ENCODE data around the gene ADGRD2.

Gene ADGRD2

GRCh38 chr9:124495126-124496074, 45.1 kb downstream of the ADGRD2 start:
- in situ Hi-C loops (cut with HindIII; ENCODE audit: low sequenced_read_pairs) = no loop called here

DNA sequence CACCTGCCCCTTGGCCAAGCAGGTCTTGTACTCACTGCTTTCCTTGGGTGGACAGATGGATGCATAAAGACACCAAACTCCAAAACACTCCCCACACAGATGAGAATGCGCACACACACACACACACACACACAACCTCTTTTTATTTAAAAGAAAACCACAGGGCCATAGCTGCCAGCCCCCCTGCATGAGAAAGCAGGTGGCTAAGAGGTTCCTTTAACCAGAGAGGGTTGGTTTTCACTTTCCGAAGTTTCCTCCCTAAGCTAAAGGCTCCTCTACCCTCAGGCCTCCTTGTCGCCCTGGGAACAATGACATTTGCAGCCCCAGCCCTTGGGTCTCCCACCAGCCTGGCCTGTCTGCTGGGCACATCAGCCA, 45.8 kb downstream of the ADGRD2 start:
- in situ Hi-C loops (cut with HindIII; ENCODE audit: low sequenced_read_pairs) = no loop called here

GRCh38 chr9:124496463-124496862, 46.2 kb downstream of the ADGRD2 start:
- in situ Hi-C loops (cut with HindIII; ENCODE audit: low sequenced_read_pairs) = no loop called here

DNA sequence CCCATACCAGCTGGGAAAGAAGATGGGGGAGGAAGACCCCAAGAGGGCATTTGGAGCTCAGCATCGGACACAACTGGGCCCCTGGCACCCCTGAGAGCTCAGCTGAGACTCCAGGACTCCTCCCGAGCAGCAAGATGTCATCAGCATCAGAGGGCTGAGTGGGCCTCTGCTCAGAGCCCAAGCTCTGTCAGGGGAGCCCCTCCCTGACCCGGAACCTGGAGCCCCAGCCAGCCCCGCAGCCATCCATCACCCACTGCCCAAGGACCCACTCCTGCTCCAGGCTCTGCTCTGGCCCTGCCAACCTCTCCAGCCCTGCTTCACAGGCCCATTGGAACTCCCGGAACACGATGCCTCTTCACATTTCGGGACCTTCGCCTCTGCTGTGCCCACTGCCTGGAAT, 47.2 kb downstream of the ADGRD2 start:
- in situ Hi-C loops (cut with HindIII; ENCODE audit: low sequenced_read_pairs) = no loop called here

GRCh38 chr9:124498040-124498439, 47.8 kb downstream of the ADGRD2 start:
- in situ Hi-C loops (cut with HindIII; ENCODE audit: low sequenced_read_pairs) = no loop called here

DNA sequence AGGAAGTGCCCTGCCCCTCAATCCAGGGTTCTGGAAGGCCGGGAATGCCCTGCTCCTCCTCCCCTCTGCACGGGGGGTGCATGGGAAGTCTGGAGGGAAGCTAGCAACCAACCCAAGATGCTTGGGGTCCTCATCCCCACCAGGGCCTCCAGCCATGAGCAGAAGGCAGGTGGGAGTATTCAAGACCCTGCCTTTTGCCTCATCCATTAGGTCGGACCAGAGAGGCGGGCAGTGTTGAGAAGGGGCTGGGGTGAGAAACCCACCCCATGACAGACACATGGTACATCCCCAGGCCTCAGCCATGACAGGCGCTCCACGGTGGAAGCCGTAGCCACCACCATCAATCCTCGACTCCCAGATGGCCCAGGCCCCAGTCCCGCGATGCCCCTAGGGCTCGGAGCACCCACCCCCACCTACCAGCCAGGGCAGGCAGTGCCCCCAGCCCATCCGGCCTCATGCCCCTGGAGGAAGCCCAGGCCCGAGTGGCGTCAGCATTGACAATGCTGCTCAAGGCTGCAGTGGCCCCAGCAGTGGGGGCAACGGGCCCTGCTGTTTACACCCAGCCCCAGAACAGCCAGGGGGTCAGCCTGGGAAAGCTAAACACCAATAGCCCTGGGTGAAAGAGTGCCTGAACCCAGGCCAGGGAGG, 48.4 kb downstream of the ADGRD2 start:
- in situ Hi-C loops (cut with HindIII; ENCODE audit: low sequenced_read_pairs) = no loop called here

- in situ Hi-C loops (cut with HindIII; ENCODE audit: low sequenced_read_pairs) = no loop called here
Observed at GRCh38 chr9:124499216-124499615, 49.0 kb downstream of the ADGRD2 start.

DNA sequence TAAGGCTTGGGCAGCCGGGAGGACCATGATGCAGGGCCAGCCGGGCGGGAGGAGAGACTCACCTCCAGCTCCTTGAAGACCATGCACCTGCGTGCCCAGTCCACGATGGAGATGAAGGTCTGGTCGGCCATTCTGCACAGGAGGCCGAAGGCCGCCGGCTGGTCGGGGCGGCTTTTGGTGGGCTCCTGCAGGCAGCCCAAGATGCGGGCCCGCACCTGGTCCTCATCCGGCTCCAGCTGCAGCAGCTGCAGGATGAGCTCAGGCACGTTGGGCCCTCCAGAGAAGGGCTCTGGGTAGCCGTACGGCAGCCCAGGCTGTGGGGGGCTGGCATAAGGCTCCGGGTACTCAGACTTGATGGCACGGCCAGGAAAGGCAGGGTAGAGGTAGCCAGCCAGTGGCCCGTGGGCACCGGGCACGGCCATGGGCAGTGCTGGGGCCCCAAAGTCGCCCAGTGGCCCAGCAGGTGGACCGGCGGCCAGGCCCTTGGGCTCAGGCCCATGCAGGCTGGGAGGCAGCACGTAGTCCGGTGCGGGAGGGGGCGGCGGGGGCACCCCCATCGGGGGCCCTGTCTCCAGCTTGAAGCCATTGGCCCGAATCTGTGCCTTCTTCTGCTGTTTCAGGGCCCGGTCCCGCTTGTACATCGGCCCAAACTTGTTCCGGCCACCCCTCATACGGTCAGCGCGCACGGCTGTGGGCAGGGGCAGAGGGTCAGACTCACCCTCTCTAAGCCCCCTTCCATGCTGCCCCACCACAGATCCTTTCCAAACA, 50.0 kb downstream of the ADGRD2 start:
- in situ Hi-C loops (cut with HindIII; ENCODE audit: low sequenced_read_pairs) = no loop called here

DNA sequence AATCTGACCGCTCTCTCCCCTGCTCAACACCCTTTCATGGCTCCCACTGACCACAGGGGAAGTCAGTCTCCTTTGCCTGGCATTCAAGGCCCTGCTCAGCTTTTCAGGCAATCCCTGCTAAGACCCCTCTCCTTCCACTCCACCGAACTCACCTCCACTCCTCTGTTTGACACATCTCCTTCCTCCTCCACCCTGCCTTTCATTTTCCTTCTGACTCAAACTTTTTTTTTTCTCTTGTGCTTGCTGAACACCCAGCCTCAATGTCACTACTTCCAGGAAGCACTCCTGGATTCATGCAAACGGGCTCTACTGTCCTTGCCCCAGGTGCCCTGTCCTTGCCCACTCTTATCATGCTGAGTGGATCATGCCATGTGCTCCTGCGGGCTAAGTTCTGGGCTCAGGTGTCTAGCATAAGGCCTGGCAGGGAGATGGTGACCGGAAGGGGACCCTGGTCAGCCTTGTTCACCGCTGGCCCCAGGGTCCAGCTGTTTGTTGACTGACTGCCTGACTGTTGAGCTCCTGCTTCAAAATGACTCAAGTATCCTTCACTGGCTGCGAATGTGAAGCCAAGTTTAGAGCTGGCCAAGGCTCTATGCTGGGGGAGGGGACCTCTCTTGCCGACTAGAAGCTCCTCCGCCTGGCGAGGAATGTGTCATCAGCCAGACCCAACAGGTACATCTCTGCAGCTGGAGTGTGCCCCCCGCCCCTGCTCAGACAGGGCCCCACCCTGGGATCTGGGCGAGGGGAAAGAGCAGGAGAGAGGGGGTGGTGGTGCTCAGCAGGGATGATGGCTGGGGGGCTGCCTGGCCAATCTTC, 50.8 kb downstream of the ADGRD2 start:
- in situ Hi-C loops (cut with HindIII; ENCODE audit: low sequenced_read_pairs) = no loop called here

DNA sequence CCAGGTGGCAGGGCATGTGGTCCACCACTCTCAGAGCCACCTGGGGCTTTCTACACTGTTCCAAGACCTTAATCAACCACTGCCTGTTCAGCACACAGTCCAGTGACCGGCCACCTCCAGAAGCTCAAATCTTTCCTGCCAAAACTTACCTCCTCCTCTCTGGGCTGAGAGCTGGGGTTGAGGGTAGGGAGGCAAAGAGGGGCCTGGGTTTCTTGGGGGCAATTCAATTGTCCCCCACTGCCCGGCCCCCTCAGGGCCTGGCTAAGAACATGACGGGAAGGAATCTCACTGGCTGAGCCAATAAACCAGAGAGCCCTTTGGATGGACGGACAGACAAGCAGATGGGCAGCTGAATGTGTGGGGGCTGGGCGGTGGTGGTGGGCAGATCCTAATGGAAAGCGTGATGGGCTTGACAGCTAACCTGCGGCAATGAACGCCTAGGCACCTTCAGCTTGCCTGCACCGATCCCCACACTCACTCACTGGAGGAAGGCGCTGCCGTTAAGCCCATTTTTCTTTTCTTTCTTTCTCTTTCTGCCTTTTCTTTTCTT, 51.6 kb downstream of the ADGRD2 start:
- in situ Hi-C loops (cut with HindIII; ENCODE audit: low sequenced_read_pairs) = no loop called here

- in situ Hi-C loops (cut with HindIII; ENCODE audit: low sequenced_read_pairs) = no loop called here
Observed at GRCh38 chr9:124502711-124503702, 52.8 kb downstream of the ADGRD2 start.

DNA sequence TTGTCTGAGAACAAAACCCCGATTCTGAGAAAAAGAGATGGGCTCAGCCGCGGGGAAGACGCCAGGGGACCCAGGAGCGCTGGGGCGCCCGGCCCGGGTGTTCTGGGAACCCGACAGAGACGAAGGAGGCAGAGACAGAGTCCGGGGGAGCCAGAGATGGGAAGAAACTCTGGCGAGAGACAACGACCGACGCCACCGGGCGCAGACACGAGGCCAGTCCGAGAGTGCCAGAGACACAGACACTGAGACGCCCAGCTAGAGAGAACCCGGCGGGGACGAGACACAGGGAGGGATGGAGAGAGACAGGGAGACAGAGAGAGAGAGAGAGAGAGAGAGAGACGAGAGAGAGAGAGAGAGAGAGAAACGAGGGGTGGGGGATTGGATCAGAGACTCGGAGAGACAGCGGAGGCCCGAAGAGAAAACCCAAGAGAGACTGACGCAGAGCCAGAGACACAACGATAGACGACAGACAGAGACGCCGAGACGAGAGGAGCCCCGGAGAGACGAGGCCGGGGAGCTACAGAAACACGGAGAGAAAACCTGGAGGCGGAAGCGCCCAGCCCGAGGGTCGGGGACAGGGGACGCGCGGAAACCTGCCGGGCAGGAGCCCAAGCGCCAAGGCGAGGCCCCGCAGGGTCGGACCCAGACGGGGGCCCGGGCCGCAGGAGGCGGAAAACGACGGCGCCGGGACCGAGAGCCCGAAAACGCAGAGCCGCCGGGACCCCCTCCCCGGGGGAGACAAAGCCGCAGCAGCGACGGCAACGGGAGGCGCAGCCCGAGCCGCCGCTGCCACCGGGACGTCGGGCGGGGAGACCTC, 53.7 kb downstream of the ADGRD2 start:
- in situ Hi-C loops (cut with HindIII; ENCODE audit: low sequenced_read_pairs) = no loop called here

GRCh38 chr9:124504530-124505005, 54.3 kb downstream of the ADGRD2 start:
- in situ Hi-C loops (cut with HindIII; ENCODE audit: low sequenced_read_pairs) = no loop called here

DNA sequence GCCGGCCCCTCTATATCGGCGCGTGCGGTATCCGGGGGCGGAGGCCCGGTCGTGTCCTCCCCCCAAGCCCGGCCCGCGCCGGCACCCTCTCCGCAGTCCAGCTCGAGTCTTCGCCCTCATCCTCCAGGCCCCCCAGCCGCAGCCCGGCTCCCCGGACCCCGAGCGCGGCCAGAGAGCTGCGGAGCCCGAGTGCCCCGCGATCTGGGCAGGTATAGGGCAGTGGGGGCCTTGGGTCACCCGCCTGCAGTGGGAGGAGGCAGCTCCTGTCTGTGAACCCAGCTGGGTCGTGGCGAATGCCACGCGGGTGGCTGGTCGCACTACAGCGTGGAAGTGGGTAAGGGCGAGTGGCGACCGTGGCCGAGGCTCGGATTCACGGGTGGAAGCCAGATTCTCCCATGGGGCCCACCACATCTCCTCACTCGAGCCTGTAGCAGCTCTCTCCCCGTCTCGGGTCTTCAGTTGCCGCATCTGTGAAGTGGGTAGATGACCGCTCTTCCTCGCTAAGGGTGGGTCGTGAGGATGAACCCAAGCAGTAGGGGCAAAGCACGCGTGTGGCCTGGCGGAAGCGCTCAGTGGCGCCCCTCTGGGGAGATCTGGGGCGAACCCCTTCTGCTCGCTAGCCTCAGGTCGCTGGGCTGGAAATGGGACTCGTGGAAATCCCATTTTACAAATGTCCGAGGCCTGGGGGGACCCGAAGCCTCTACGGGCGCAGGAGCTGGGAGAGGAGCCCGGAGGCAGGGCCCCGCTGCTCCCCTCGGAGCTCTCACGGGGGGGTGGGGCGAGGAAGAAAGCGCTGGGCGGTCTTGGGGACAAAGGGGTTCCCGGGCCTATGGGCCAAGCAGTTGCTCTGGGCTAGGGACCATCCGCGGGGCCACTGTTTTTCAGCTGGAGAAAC, 55.0 kb downstream of the ADGRD2 start:
- in situ Hi-C loops (cut with HindIII; ENCODE audit: low sequenced_read_pairs) = no loop called here

DNA sequence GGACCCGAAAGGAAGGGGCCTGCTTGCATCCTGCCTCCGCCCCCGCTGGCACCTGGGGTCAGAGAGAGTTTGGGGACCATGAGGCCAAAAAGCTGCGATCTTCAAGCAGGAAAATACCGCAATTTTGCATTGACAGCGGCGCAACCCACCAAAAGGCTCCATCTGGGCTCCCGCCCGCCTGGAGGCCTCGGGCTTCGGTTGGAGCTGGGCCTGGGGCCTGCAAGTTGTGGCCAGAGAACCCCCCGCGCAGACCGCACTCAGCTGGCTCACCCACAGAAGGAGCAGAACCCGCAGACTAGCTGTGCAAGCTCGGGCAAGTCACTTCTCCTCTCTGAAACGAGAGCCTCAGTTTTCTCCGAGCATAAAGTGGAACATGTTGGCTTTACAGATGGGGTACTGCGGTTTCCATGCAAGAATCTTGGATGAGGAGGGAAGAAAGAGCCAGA, 55.7 kb downstream of the ADGRD2 start:
- in situ Hi-C loops (cut with HindIII; ENCODE audit: low sequenced_read_pairs) = no loop called here

DNA sequence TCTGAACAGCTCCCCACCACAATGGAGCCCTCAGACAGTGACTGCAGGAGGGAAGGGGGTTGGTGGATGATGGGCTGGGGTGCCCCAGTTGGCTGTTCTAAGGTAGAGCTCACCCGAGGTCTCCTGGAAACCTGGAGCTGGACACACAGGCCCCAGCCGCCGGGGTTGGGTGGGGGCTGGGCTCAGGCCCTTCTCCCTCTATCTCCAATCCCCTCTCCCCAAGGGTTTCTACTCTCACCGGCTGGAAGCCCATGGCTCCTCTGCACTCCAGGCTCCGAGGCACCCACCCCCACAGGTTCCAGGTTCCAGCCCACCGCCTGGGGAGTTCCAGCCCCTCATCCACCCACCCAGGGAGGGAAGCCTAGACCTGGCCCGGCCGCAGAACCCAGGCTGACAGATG, 56.2 kb downstream of the ADGRD2 start:
- in situ Hi-C loops (cut with HindIII; ENCODE audit: low sequenced_read_pairs) = no loop called here

Measured in DLD1 (cell line).